Activated T-cell treated with anti-CD3 and anti-CD28 coated beads, Interleukin-2, amount 50 U/mL, for 24 hours (primary cell): ENCODE results near the gene OR2V2.
"Not testable (repeated sequence)": the region's sequence is repeated elsewhere in the genome, so short reads cannot be mapped to it uniquely, and the experiment has no call there.

Experiments used
- DNase-seq: peaks from one replicate; pipeline ENCODE4 v3.0.0-alpha.2; 2020
- H3K27ac Mint-ChIP-seq: 2 replicates; pipeline ENCODE4 v1.8.0; 2020; ENCODE audit warnings: mild to moderate bottlenecking, mixed read lengths
- H3K27me3 Mint-ChIP-seq: 2 replicates; pipeline ENCODE4 v1.8.0; 2020; ENCODE audit warnings: mixed read lengths
- H3K36me3 Mint-ChIP-seq: 2 replicates; pipeline ENCODE4 v1.8.0; 2020; ENCODE audit warnings: low read depth, mixed read lengths
- H3K4me1 Mint-ChIP-seq: 2 replicates; pipeline ENCODE4 v1.8.0; 2020; ENCODE audit warnings: low read depth, mixed read lengths
- H3K4me3 Mint-ChIP-seq: 2 replicates; pipeline ENCODE4 v1.8.0; 2020; ENCODE audit warnings: mild to moderate bottlenecking, moderate library complexity, mixed read lengths
- H3K9me3 Mint-ChIP-seq: 2 replicates; pipeline ENCODE4 v1.8.0; 2020; ENCODE audit warnings: mixed read lengths

The OR2V2 gene

DNA sequence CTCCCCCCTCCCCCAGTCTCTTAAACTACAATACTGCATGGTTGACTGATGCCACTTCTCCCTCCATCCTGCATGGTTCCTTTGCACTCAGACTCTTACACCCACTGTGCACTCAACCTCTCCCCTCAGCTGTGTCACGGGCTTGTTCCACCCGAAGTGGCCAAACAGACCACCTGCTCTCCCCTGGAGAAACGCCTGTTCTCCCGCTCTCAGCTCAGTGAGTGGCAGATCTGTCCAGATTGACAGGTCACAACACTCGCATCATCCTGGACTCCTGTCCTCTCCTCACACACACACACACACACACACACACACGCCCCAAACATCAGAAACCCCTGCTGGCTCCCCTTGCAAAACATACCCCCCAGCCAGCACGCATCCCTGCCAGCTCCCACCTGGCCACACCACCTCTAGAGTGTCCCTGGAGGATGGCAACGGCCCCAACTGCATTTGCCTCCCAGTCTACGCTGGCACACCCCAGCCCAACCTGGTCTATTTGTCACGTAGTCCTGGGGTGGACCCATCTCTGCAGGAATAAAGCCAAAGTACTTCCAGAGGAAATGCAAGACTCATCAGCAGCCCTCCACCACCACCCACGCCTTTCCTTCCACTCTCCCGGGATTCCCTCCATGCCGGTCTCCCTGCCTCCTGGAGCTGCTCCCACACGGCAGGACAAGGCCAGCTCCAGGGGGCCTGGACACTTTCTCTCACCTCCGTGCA lies 19.3 kb upstream of the OR2V2 start:
- Mint-ChIP-seq H3K27me3 (peaks cover 82% of the 10 kb centered on the region), H3K9me3 (no peaks in the 10 kb centered on the region), H3K27ac (no peak overlapping the region), H3K4me1 (no peaks in the 10 kb centered on the region), H3K4me3 (no peak overlapping the region), H3K36me3 (no peaks in the 10 kb centered on the region)
- no peak for DNase-seq

- Mint-ChIP-seq H3K4me3 (no peak overlapping the region), H3K36me3 (no peaks in the 10 kb centered on the region), H3K9me3 (no peaks in the 10 kb centered on the region), H3K27ac (no peak overlapping the region), H3K27me3 (peaks cover 82% of the 10 kb centered on the region), H3K4me1 (no peaks in the 10 kb centered on the region)
- DNase-seq = no peak
Observed at GRCh38 chr5:181129601-181130000, 17.8 kb upstream of the OR2V2 start.

GRCh38 chr5:181130081-181130480 lies 17.3 kb upstream of the OR2V2 start:
- peaks cover 77% of the 10 kb centered on the region for H3K27me3 Mint-ChIP-seq
- not testable (repeated sequence) for H3K4me3 Mint-ChIP-seq, H3K36me3 Mint-ChIP-seq, H3K9me3 Mint-ChIP-seq, H3K27ac Mint-ChIP-seq, DNase-seq, H3K4me1 Mint-ChIP-seq

- no peak for DNase-seq
- Mint-ChIP-seq H3K27me3 (peaks cover 76% of the 10 kb centered on the region), H3K9me3 (no peaks in the 10 kb centered on the region), H3K4me1 (no peaks in the 10 kb centered on the region), H3K36me3 (no peaks in the 10 kb centered on the region), H3K27ac (no peak within 1 kb of the TSS), H3K4me3 (no peak within 1 kb of the TSS)
Observed at GRCh38 chr5:181130832-181131496, 16.4 kb upstream of the OR2V2 start, which contains the start of gene OR2V1. OR2V1 (minus strand) TSS chr5:181131169; CDS start chr5:181125304, 5,865 bp downstream.

- Mint-ChIP-seq H3K27me3 (peaks cover 71% of the 10 kb centered on the region), H3K9me3 (no peaks in the 10 kb centered on the region), H3K27ac (no peak overlapping the region), H3K36me3 (no peaks in the 10 kb centered on the region), H3K4me1 (no peaks in the 10 kb centered on the region), H3K4me3 (no peak overlapping the region)
- DNase-seq = no peak
Observed at GRCh38 chr5:181131514-181131913, 15.9 kb upstream of the OR2V2 start.

- DNase-seq = no peak
- Mint-ChIP-seq H3K27me3 (peaks cover 56% of the 10 kb centered on the region), H3K4me3 (no peak overlapping the region), H3K36me3 (no peaks in the 10 kb centered on the region), H3K9me3 (peaks cover 7% of the 10 kb centered on the region), H3K27ac (no peak overlapping the region), H3K4me1 (no peaks in the 10 kb centered on the region)
Observed at GRCh38 chr5:181133083-181133482, 14.3 kb upstream of the OR2V2 start.

GRCh38 chr5:181133610-181134231 lies 13.7 kb upstream of the OR2V2 start:
- no peak overlapping the region for H3K4me3 Mint-ChIP-seq
- no peaks in the 10 kb centered on the region for H3K4me1 Mint-ChIP-seq
- H3K27me3 Mint-ChIP-seq = peaks cover 50% of the 10 kb centered on the region
- no peak for DNase-seq
- H3K9me3 Mint-ChIP-seq = peaks cover 9% of the 10 kb centered on the region
- no peaks in the 10 kb centered on the region for H3K36me3 Mint-ChIP-seq
- no peak overlapping the region for H3K27ac Mint-ChIP-seq

GRCh38 chr5:181134259-181134658 lies 13.1 kb upstream of the OR2V2 start:
- no peaks in the 10 kb centered on the region for H3K36me3 Mint-ChIP-seq
- H3K9me3 Mint-ChIP-seq = peaks cover 10% of the 10 kb centered on the region
- no peak overlapping the region for H3K4me3 Mint-ChIP-seq
- no peak for DNase-seq
- peaks cover 46% of the 10 kb centered on the region for H3K27me3 Mint-ChIP-seq
- no peaks in the 10 kb centered on the region for H3K4me1 Mint-ChIP-seq
- no peak overlapping the region for H3K27ac Mint-ChIP-seq

DNA sequence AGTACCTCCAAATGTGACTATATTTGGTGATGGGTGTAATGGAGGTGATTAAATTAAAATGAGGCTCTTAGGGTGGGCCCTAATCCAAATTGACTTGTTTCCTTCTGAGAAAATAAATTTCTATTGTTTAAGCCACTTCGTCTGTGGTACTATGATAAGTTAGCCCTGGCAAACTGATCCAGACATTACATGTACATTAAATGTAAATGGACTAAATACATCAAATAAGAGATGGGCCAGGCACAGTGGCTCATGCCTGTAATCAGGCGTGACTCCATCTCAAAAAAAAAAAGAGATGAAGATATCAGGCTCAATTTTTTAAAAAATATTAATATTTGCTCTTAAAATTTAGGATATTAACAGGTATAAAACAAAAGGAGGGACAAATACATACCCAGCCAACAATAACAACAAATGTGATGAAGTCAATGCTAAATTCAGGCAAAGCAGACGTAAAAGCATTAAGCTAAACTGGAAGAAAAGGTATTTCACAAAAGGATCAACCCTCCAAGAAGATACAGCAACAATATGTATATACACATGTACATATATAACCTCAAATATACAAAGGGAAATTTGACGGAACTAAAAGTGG lies 10.9 kb upstream of the OR2V2 start:
- H3K27ac Mint-ChIP-seq = no peak overlapping the region
- H3K27me3 Mint-ChIP-seq = peaks cover 41% of the 10 kb centered on the region
- no peak overlapping the region for H3K4me3 Mint-ChIP-seq
- H3K36me3 Mint-ChIP-seq = no peaks in the 10 kb centered on the region
- DNase-seq = no peak
- peaks cover 16% of the 10 kb centered on the region for H3K9me3 Mint-ChIP-seq
- no peaks in the 10 kb centered on the region for H3K4me1 Mint-ChIP-seq

- no peak for DNase-seq
Observed at GRCh38 chr5:181138258-181138657, 9.1 kb upstream of the OR2V2 start.

DNA sequence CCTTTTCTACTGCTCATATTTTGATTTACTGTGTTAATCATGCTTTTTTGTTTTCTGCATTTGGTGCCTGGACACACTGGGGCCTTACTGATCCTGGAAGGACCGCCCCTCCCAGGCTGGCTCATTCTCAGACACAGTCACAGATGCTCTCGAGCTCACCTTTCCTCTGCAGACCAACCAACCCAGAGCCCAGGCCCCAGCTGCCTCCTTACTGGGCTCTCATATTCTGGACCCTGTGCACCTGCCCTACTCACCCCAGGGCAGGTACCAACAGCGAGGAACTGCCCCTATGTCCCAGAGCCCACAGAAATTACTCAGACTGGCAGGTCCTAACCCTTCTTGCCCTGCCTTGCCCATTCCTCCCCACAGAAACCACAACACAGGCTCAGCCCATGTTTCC lies 6.6 kb upstream of the OR2V2 start:
- H3K4me3 Mint-ChIP-seq = no peak overlapping the region

More at GRCh38 chr5:181138258-181138657, 9.1 kb upstream of the OR2V2 start:
- Mint-ChIP-seq H3K4me3 (no peak overlapping the region), H3K36me3 (no peaks in the 10 kb centered on the region), H3K27me3 (peaks cover 41% of the 10 kb centered on the region), H3K27ac (no peak overlapping the region), H3K4me1 (no peaks in the 10 kb centered on the region), H3K9me3 (peaks cover 16% of the 10 kb centered on the region)

GRCh38 chr5:181142054-181142453 lies 5.3 kb upstream of the OR2V2 start:
- peaks cover 53% of the 10 kb centered on the region for H3K27me3 Mint-ChIP-seq
- no peaks in the 10 kb centered on the region for H3K36me3 Mint-ChIP-seq
- no peaks in the 10 kb centered on the region for H3K4me1 Mint-ChIP-seq
- H3K4me3 Mint-ChIP-seq = no peak overlapping the region
- peaks cover 13% of the 10 kb centered on the region for H3K9me3 Mint-ChIP-seq
- H3K27ac Mint-ChIP-seq = no peak overlapping the region
- no peak for DNase-seq

More for the DNA sequence above, 6.6 kb upstream of the OR2V2 start:
- Mint-ChIP-seq H3K36me3 (no peaks in the 10 kb centered on the region), H3K27ac (no peak overlapping the region), H3K27me3 (peaks cover 47% of the 10 kb centered on the region), H3K9me3 (peaks cover 16% of the 10 kb centered on the region), H3K4me1 (no peaks in the 10 kb centered on the region)
- no peak for DNase-seq

DNA sequence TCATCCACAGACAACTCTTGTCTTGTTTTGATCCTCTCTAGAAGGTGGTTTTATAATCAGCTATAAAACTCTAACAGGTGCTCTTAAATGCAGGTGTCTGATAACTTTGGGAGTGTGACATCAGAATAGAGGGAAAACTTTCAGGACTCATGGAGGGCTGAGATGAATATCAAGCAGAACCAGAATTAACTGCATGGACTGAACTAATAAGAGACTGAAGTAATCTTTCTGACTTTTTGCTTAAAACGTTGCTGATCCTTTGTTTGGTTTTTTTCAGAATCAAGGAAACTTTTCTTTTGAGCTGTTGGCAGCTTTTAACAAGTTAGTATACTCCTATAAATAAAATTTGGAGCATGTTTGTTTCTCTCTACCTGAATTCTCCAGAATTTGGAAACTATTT lies 2.3 kb upstream of the OR2V2 start:
- Mint-ChIP-seq H3K4me3 (no peak overlapping the region), H3K4me1 (no peaks in the 10 kb centered on the region), H3K36me3 (no peaks in the 10 kb centered on the region), H3K27ac (no peak overlapping the region), H3K27me3 (peaks cover 75% of the 10 kb centered on the region), H3K9me3 (peaks cover 3% of the 10 kb centered on the region)
- DNase-seq = no peak

GRCh38 chr5:181149355-181149754 lies 2.0 kb downstream of the OR2V2 start:
- no peaks in the 10 kb centered on the region for H3K9me3 Mint-ChIP-seq
- no peak overlapping the region for H3K4me3 Mint-ChIP-seq
- DNase-seq = no peak
- H3K27me3 Mint-ChIP-seq = peaks cover 59% of the 10 kb centered on the region
- no peak overlapping the region for H3K27ac Mint-ChIP-seq
- no peaks in the 10 kb centered on the region for H3K36me3 Mint-ChIP-seq
- H3K4me1 Mint-ChIP-seq = peaks cover 4% of the 10 kb centered on the region
